ENCODE measurements around the gene ADD1. TPM values are rescaled to one million over a fixed set of nuclear protein-coding genes. Genes with fewer than 3 reads are reported as not detected.
A peak's percentile ranks its signal among the peaks of the same experiment; 100 is the strongest.

The ADD1 gene
- total and polyA plus RNA-seq, 2 of the 13 experiments (the other 11 are each of a cell fraction or from before 2014, with no cell fraction given): 73.9 to 122 TPM

DNA sequence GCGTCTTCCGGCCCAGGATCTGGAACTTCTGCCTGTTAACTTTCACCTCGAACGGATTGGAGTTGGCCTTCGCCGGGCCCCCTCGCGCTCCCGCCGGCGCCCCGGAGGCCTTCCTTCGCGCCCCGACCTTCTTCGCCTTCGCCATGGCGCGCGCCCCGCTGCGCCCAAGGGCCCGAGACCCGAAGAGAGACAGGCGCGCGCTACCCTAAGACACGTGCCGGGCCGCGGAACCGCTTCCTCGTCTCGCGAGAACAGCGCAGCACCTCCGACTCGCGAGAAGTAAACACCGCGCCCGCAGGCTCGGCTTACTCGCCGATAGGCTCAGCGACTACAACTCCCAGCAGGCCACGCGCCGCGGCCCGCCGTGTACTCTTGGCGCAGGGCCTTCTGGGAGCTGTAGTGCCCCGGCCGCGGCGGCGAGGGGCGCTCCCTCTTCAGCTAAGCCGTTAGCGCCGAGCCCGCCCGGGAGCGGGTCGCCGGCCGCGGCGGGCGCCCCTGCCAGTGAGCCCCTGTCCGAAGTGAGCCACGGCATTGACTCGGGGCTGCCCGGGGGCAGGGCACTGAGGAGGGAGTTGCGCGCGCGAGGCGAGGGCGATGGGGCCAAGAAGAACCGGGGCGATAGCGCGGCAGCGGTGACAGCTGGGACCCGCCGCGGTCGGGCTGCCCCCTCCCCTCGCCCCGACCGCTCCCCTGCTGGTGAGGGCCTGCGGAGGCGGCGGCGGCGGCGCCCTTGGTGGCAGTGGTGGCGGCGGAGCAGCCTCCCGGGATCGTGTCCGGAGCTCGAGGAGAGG lies 119.7 kb downstream of the ADD1 start, which contains the start of the genes GRK4 and NOP14 (continued):
- TF ChIP-seq ZKSCAN8 (CRISPR knock-in tag; IDR thresholded peaks at IDR 0.05; ENCODE audit: borderline replicate concordance) (peak; percentile 42; the same call in 1 of the 2 replicates), ATF1 (CRISPR knock-in tag; IDR thresholded peaks at IDR 0.05) (no peak), MAFG (CRISPR knock-in tag; IDR thresholded peaks at IDR 0.05) (no peak), ZNF564 (CRISPR knock-in tag; IDR thresholded peaks at IDR 0.05) (peak; percentile 92), CCAR2 (optimal IDR thresholded peaks at IDR 0.05; ENCODE audit: low read depth, low read length) (no peak), SMARCE1 (IDR thresholded peaks at IDR 0.05; ENCODE audit: borderline replicate concordance) (no peak), ZNF720 (CRISPR knock-in tag; IDR thresholded peaks at IDR 0.05) (no peak), ZNF839 (CRISPR knock-in tag; IDR thresholded peaks at IDR 0.05; ENCODE audit: borderline replicate concordance) (no peak)
- TF ChIP-seq, protein P1, sequence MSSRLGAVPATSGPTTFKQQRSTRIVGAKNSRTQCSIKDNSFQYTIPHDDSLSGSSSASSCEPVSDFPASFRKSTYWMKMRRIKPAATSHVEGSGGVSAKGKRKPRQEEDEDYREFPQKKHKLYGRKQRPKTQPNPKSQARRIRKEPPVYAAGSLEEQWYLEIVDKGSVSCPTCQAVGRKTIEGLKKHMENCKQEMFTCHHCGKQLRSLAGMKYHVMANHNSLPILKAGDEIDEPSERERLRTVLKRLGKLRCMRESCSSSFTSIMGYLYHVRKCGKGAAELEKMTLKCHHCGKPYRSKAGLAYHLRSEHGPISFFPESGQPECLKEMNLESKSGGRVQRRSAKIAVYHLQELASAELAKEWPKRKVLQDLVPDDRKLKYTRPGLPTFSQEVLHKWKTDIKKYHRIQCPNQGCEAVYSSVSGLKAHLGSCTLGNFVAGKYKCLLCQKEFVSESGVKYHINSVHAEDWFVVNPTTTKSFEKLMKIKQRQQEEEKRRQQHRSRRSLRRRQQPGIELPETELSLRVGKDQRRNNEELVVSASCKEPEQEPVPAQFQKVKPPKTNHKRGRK (CRISPR knock-in tag; IDR thresholded peaks at IDR 0.05): no peak
- TF ChIP-seq, protein P2, sequence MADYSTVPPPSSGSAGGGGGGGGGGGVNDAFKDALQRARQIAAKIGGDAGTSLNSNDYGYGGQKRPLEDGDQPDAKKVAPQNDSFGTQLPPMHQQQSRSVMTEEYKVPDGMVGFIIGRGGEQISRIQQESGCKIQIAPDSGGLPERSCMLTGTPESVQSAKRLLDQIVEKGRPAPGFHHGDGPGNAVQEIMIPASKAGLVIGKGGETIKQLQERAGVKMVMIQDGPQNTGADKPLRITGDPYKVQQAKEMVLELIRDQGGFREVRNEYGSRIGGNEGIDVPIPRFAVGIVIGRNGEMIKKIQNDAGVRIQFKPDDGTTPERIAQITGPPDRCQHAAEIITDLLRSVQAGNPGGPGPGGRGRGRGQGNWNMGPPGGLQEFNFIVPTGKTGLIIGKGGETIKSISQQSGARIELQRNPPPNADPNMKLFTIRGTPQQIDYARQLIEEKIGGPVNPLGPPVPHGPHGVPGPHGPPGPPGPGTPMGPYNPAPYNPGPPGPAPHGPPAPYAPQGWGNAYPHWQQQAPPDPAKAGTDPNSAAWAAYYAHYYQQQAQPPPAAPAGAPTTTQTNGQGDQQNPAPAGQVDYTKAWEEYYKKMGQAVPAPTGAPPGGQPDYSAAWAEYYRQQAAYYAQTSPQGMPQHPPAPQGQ (CRISPR knock-in tag; IDR thresholded peaks at IDR 0.05; ENCODE audit: borderline replicate concordance): peak; percentile 35; the same call in 1 of the 2 replicates
- TF ChIP-seq, protein P3, sequence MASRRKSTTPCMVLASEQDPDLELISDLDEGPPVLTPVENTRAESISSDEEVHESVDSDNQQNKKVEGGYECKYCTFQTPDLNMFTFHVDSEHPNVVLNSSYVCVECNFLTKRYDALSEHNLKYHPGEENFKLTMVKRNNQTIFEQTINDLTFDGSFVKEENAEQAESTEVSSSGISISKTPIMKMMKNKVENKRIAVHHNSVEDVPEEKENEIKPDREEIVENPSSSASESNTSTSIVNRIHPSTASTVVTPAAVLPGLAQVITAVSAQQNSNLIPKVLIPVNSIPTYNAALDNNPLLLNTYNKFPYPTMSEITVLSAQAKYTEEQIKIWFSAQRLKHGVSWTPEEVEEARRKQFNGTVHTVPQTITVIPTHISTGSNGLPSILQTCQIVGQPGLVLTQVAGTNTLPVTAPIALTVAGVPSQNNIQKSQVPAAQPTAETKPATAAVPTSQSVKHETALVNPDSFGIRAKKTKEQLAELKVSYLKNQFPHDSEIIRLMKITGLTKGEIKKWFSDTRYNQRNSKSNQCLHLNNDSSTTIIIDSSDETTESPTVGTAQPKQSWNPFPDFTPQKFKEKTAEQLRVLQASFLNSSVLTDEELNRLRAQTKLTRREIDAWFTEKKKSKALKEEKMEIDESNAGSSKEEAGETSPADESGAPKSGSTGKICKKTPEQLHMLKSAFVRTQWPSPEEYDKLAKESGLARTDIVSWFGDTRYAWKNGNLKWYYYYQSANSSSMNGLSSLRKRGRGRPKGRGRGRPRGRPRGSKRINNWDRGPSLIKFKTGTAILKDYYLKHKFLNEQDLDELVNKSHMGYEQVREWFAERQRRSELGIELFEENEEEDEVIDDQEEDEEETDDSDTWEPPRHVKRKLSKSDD (CRISPR knock-in tag; IDR thresholded peaks at IDR 0.05; ENCODE audit: low read depth): peak; percentile 73; the same call in 1 of the 2 replicates
- TF ChIP-seq, protein P4, sequence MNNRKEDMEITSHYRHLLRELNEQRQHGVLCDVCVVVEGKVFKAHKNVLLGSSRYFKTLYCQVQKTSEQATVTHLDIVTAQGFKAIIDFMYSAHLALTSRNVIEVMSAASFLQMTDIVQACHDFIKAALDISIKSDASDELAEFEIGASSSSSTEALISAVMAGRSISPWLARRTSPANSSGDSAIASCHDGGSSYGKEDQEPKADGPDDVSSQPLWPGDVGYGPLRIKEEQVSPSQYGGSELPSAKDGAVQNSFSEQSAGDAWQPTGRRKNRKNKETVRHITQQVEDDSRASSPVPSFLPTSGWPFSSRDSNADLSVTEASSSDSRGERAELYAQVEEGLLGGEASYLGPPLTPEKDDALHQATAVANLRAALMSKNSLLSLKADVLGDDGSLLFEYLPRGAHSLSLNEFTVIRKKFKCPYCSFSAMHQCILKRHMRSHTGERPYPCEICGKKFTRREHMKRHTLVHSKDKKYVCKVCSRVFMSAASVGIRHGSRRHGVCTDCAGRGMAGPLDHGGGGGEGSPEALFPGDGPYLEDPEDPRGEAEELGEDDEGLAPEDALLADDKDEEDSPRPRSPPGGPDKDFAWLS (CRISPR knock-in tag; IDR thresholded peaks at IDR 0.05; ENCODE audit: borderline replicate concordance): peak; percentile 59; the same call in 1 of the 2 replicates
- TF ChIP-seq, protein P5, sequence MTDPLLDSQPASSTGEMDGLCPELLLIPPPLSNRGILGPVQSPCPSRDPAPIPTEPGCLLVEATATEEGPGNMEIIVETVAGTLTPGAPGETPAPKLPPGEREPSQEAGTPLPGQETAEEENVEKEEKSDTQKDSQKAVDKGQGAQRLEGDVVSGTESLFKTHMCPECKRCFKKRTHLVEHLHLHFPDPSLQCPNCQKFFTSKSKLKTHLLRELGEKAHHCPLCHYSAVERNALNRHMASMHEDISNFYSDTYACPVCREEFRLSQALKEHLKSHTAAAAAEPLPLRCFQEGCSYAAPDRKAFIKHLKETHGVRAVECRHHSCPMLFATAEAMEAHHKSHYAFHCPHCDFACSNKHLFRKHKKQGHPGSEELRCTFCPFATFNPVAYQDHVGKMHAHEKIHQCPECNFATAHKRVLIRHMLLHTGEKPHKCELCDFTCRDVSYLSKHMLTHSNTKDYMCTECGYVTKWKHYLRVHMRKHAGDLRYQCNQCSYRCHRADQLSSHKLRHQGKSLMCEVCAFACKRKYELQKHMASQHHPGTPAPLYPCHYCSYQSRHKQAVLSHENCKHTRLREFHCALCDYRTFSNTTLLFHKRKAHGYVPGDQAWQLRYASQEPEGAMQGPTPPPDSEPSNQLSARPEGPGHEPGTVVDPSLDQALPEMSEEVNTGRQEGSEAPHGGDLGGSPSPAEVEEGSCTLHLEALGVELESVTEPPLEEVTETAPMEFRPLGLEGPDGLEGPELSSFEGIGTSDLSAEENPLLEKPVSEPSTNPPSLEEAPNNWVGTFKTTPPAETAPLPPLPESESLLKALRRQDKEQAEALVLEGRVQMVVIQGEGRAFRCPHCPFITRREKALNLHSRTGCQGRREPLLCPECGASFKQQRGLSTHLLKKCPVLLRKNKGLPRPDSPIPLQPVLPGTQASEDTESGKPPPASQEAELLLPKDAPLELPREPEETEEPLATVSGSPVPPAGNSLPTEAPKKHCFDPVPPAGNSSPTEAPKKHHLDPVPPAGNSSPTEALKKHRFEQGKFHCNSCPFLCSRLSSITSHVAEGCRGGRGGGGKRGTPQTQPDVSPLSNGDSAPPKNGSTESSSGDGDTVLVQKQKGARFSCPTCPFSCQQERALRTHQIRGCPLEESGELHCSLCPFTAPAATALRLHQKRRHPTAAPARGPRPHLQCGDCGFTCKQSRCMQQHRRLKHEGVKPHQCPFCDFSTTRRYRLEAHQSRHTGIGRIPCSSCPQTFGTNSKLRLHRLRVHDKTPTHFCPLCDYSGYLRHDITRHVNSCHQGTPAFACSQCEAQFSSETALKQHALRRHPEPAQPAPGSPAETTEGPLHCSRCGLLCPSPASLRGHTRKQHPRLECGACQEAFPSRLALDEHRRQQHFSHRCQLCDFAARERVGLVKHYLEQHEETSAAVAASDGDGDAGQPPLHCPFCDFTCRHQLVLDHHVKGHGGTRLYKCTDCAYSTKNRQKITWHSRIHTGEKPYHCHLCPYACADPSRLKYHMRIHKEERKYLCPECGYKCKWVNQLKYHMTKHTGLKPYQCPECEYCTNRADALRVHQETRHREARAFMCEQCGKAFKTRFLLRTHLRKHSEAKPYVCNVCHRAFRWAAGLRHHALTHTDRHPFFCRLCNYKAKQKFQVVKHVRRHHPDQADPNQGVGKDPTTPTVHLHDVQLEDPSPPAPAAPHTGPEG (CRISPR knock-in tag; IDR thresholded peaks at IDR 0.05): peak; percentile 85
